GM23248 (cell line): Measurements from ENCODE around the gene CCDC142. TPM values are rescaled to one million over a fixed set of nuclear protein-coding genes. Genes with fewer than 3 reads are reported as not detected.
A peak's percentile ranks its signal among the peaks of the same experiment; 100 is the strongest.

Source experiments
- DNase-seq: peaks from one replicate; pipeline ENCODE4 v3.0.0-alpha.2; 2015
- H2AFZ ChIP-seq: fragments of 200-600 bp; sonication (generic); 2 replicates; pipeline ENCODE4 v1.6.1; 2016; ENCODE audit warnings: antibody characterized with exemption
- H3F3A ChIP-seq: fragments of 200-600 bp; sonication (generic); 2 replicates; pipeline ENCODE4 v1.6.1; 2016; ENCODE audit warnings: mild to moderate bottlenecking, antibody characterized with exemption, mixed run types; ENCODE audit not compliant: insufficient read depth
- H3K27ac ChIP-seq: fragments of 200-600 bp; sonication (generic); 2 replicates; pipeline ENCODE4 v1.5.1; 2016; ENCODE audit warnings: mild to moderate bottlenecking
- H3K27me3 ChIP-seq: fragments of 200-600 bp; sonication (generic); replicated peaks from 2 replicates; pipeline ENCODE4 v1.6.1; 2016; ENCODE audit warnings: mild to moderate bottlenecking; ENCODE audit not compliant: insufficient read depth
- H3K36me3 ChIP-seq: fragments of 200-600 bp; sonication (generic); 2 replicates; pipeline ENCODE4 v1.6.1; 2016; ENCODE audit warnings: low read depth, mild to moderate bottlenecking
- H3K4me1 ChIP-seq: fragments of 200-600 bp; sonication (generic); 2 replicates; pipeline ENCODE4 v1.6.1; 2016; ENCODE audit warnings: mild to moderate bottlenecking; ENCODE audit not compliant: insufficient read depth
- H3K4me2 ChIP-seq: fragments of 200-600 bp; sonication (generic); one replicate; pipeline ENCODE4 v1.6.1; 2016; ENCODE audit warnings: mild to moderate bottlenecking; ENCODE audit not compliant: unreplicated experiment
- H3K4me3 ChIP-seq: fragments of 200-600 bp; sonication (generic); 2 replicates; pipeline ENCODE4 v1.5.1; 2016; ENCODE audit warnings: mild to moderate bottlenecking
- H3K79me2 ChIP-seq: fragments of 200-600 bp; sonication (generic); 2 replicates; pipeline ENCODE4 v1.6.1; 2016; ENCODE audit warnings: mild to moderate bottlenecking; ENCODE audit not compliant: insufficient read depth
- H3K9ac ChIP-seq: fragments of 200-600 bp; sonication (generic); 2 replicates; pipeline ENCODE4 v1.6.1; 2016; ENCODE audit warnings: mild to moderate bottlenecking
- H3K9me2 ChIP-seq: fragments of 200-600 bp; sonication (generic); 2 replicates; pipeline ENCODE4 v1.6.1; 2016; ENCODE audit warnings: mixed run types, mild to moderate bottlenecking, moderate library complexity; ENCODE audit not compliant: insufficient read depth
- H3K9me3 ChIP-seq: fragments of 200-600 bp; sonication (generic); one replicate; pipeline ENCODE4 v1.6.1; 2017; ENCODE audit warnings: low read depth
- H4K20me1 ChIP-seq: fragments of 200-600 bp; sonication (generic); 2 replicates; pipeline ENCODE4 v1.6.0; 2016; ENCODE audit not compliant: insufficient read depth
- EZH2 ChIP-seq: fragments of 200-600 bp; sonication (generic); IDR thresholded peaks from 2 replicates; pipeline ENCODE4 v1.6.1; 2018; ENCODE audit warnings: antibody characterized with exemption, mild to moderate bottlenecking; ENCODE audit not compliant: insufficient read depth, poor library complexity, severe bottlenecking
- EZH2phosphoT487 ChIP-seq: fragments of 200-600 bp; sonication (generic); IDR thresholded peaks from 2 replicates; pipeline ENCODE4 v1.6.1; 2018; ENCODE audit warnings: antibody characterized with exemption, moderate library complexity, mild to moderate bottlenecking, low read depth; ENCODE audit not compliant: insufficient read depth
- WGBS, 2 experiments: methylation state at CpG; one replicate each; pipeline ENCODE4 v1.1.6; 2015 to 2017; ENCODE audit warnings: low lambda C conversion rate in 2 of 2, low coverage in 1 of 2; ENCODE audit errors: missing lambda C conversion rate in 2 of 2; 5-methylcytosine and 5-hydroxymethylcytosine counted together
- in situ Hi-C: fragments of 300-500 bp; cut with MboI; formaldehyde crosslinking; loops from 2 replicates; pipeline ENCODE4 v1.15.0; 2020
- polyA plus RNA-seq: library from polyadenylated mRNA; unstranded; fragments of >200 nt; fragmentation: Nextera tagmentation; extraction: Ambion mirVana; gene quantifications from 2 replicates; pipeline ENCODE4 v1.2.1, GENCODE V29; 2016
- total RNA-seq: library from RNA; depleted of rRNA; stranded (reverse); fragments of >200 nt; shearing (Covaris generic); gene quantifications from 2 replicates; pipeline ENCODE4 v1.2.3, GENCODE V29; 2014

The CCDC142 gene
- total and polyA plus RNA-seq, 2 experiments from 2014 or later = 5.1 to 6.8 TPM

DNA sequence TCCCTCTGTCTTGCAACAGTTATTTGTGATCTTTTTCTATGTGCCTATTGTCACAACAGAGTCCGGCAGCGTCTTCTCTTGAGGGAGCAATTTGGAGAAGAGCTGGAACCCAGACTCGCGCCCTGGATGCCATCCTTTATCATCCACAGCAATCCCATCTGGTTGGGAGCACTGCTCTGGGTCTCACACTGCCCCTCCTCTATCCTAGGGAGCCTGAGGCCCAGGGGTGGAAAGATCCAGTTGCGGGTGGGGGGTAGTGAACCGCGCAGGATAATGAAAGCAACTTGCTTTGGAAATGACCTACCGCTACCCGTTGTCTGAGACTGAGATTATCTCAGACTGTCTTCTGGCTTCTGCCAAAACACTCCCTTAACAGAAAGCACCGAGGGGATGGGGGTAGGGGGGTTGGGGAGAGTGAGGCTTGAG, 23.8 kb downstream of the CCDC142 start:
- TF ChIP-seq EZH2 (no peak), EZH2phosphoT487 (no peak)
- H3K4me2 ChIP-seq = peak overlapping the region; percentile 93
- peak overlapping the region; percentile 60 for H3K27ac ChIP-seq
- peak overlapping the region; percentile 23; the same call in 1 of the 2 replicates for H2AFZ ChIP-seq
- in situ Hi-C loops = no loop called here
- H3F3A ChIP-seq = peaks cover 7% of the 10 kb centered on the region
- H3K9me3 ChIP-seq = no peaks in the 10 kb centered on the region
- 0 to 1% methylated on average over 10 of the region's 10 CpGs for WGBS, 2 experiments
- H3K4me3 ChIP-seq = peak overlapping the region; percentile 87
- no peaks in the 10 kb centered on the region; the same call in 1 of the 2 replicates for H3K36me3 ChIP-seq
- H3K9ac ChIP-seq = peak overlapping the region; percentile 84
- H3K79me2 ChIP-seq = peaks cover 45% of the 10 kb centered on the region
- H3K27me3 ChIP-seq = no peaks in the 10 kb centered on the region
- H4K20me1 ChIP-seq = no peaks in the 10 kb centered on the region
- peaks cover 9% of the 10 kb centered on the region for H3K4me1 ChIP-seq
- no peaks in the 10 kb centered on the region for H3K9me2 ChIP-seq
- DNase-seq = peak; percentile 48

DNA sequence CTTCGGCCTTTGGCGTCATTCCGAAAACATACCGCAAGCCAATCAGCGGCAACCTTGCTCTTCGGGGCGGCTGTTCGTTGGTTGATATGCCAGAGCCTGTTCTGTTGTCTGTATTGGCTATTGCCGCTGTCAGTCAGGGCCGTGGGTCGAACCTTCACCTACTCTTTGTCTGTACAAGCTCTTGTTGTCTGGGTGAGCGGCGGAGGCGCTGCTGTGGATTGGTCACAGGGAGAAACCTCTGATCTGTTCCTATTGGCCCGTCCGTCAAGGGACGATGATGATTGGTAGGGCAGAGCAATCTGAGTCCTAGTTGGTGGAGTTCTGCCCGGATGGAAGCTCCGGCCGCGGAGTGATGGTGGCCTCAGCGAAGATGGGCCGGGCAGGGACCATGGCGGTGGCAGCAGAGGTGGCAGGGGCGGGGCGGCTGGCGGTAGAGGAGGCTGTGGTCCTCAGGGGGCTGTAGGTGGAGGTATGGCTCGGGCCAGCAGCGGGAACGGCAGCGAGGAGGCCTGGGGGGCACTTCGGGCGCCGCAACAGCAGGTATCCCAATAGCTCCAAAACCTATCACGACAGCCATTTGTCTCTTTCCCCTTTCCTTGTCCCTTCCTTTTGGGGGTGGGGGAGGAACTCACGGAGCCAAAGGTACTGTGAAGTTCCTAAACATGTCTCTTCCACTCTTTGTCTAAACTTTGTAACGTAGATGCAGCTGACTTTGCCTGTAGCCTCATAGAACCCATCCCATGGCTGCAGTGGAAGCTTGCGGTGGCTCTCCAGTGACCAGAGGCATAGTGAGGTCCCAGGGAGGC, 24.5 kb downstream of the CCDC142 start, which contains the start of gene WBP1:
TSS of gene WBP1 (plus strand) at position 307 of the 806 bp plus-strand sequence. CDS start at position 472, 165 bp downstream.
- peak within 1 kb of the TSS; percentile 84 for H3K9ac ChIP-seq
- peak within 1 kb of the TSS; percentile 73 for H3K27ac ChIP-seq
- H3K4me3 ChIP-seq = peak within 1 kb of the TSS; percentile 87
- peaks cover 40% of the 10 kb centered on the region for H3K79me2 ChIP-seq
- H4K20me1 ChIP-seq = no peaks in the 10 kb centered on the region
- H3K4me1 ChIP-seq = peaks cover 9% of the 10 kb centered on the region
- H3K36me3 ChIP-seq = no peaks in the 10 kb centered on the region; the same call in 1 of the 2 replicates
- TF ChIP-seq EZH2 (no peak), EZH2phosphoT487 (no peak)
- peak within 1 kb of the TSS; percentile 95 for H3K4me2 ChIP-seq
- peak within 1 kb of the TSS; percentile 91 for H2AFZ ChIP-seq
- no peaks in the 10 kb centered on the region for H3K27me3 ChIP-seq
- 0 to 1% methylated on average over 36 to 38 of the region's 38 CpGs for WGBS, 2 experiments
- peaks cover 7% of the 10 kb centered on the region for H3F3A ChIP-seq
- peak; percentile 99 for DNase-seq
- H3K9me2 ChIP-seq = no peaks in the 10 kb centered on the region
- no peaks in the 10 kb centered on the region for H3K9me3 ChIP-seq
- in situ Hi-C loops = no loop called here

DNA sequence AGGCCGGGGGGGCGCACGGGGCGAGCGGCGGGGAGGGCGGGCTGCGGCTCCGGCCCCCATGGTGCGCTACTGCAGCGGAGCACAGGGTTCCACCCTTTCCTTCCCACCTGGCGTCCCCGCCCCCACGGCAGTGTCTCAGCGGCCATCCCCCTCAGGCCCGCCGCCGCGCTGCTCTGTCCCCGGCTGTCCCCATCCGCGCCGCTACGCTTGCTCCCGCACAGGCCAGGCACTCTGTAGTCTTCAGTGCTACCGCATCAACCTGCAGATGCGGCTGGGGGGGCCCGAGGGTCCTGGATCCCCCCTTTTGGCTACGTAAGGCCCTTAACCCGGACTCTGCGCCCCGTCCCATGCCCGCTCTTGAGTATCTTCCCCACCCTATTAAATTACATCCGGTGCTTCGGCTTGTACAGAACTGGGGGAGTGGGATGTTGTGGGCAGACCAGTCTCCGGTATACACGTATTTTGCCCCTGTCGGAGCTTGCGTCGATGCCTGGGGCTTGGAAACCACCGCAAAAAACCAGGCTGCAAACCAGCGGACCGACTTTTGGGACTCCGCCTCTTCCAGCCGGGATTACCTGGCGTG, 25.2 kb downstream of the CCDC142 start:
- Histone ChIP-seq H3K36me3 (no peaks in the 10 kb centered on the region; the same call in 1 of the 2 replicates), H4K20me1 (no peaks in the 10 kb centered on the region), H3K4me1 (peaks cover 9% of the 10 kb centered on the region), H3K9me2 (no peaks in the 10 kb centered on the region), H3K9ac (peak overlapping the region; percentile 80), H3K4me2 (peak overlapping the region; percentile 95), H3K27me3 (no peaks in the 10 kb centered on the region), H3K9me3 (no peaks in the 10 kb centered on the region), H3K79me2 (peaks cover 33% of the 10 kb centered on the region), H3K4me3 (peak overlapping the region; percentile 84), H2AFZ (peak overlapping the region; percentile 91), H3F3A (peaks cover 7% of the 10 kb centered on the region), H3K27ac (peak overlapping the region; percentile 73)
- DNase-seq = peak; percentile 77
- TF ChIP-seq EZH2phosphoT487 (no peak), EZH2 (no peak)
- in situ Hi-C loops = no loop called here
- WGBS, 2 experiments = 2 to 3% methylated on average over 31 to 37 of the region's 46 CpGs

DNA sequence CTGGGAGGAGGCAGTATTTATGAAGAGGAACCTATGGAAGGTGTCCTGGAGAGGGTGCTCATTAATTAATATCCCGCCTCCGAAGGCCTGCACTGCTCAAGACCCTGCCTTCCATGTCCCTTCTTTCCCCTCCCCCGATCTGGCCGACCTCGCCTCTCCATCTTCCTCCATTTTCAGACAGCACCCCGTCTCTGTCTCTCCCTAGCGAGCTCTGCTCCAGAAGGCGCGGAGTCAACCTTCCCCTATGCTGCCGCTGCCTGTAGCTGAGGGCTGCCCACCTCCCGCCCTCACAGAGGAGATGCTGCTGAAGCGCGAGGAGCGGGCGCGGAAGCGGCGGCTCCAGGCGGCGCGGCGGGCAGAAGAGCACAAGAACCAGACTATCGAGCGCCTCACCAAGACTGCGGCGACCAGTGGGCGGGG, 25.7 kb downstream of the CCDC142 start:
- peak overlapping the region; percentile 73 for H3K27ac ChIP-seq
- H3K79me2 ChIP-seq = peaks cover 30% of the 10 kb centered on the region
- H3K4me2 ChIP-seq = peak overlapping the region; percentile 95
- no peaks in the 10 kb centered on the region for H3K27me3 ChIP-seq
- peaks cover 7% of the 10 kb centered on the region; the same call in 1 of the 2 replicates for H3F3A ChIP-seq
- peaks cover 9% of the 10 kb centered on the region for H3K4me1 ChIP-seq
- peak overlapping the region; percentile 84 for H3K4me3 ChIP-seq
- H2AFZ ChIP-seq = peak overlapping the region; percentile 91; the same call in 1 of the 2 replicates
- H3K9me2 ChIP-seq = no peaks in the 10 kb centered on the region
- TF ChIP-seq EZH2phosphoT487 (no peak), EZH2 (no peak)
- 1 to 2% methylated on average over 26 to 27 of the region's 27 CpGs for WGBS, 2 experiments
- no peak for DNase-seq
- H4K20me1 ChIP-seq = no peaks in the 10 kb centered on the region
- in situ Hi-C loops = no loop called here
- H3K9ac ChIP-seq = peak overlapping the region; percentile 80
- H3K36me3 ChIP-seq = no peaks in the 10 kb centered on the region; the same call in 1 of the 2 replicates
- H3K9me3 ChIP-seq = no peaks in the 10 kb centered on the region
